Bone marrow (tissue), 2 donors: ENCODE results near the gene CCK.
A peak's percentile ranks its signal among the peaks of the same experiment; 100 is the strongest.
"Not testable (repeated sequence)": the region's sequence is repeated elsewhere in the genome, so short reads cannot be mapped to it uniquely, and the experiment has no call there.

Experiments
- DNase-seq, 2 donors: peaks; one replicate each; lab custom pipeline; 2025; lab: John Stamatoyannopoulos, UW

The CCK gene

GRCh38 chr3:42266085-42266484, at the start of gene CCK:
TSS of gene CCK (minus strand) at chr3:42266185. CDS start at chr3:42263630, 2,555 bp downstream.
- no peak for DNase-seq

- DNase-seq = no peak
Measured at GRCh38 chr3:42314411-42314810, 48.4 kb upstream of the CCK start.

GRCh38 chr3:42308651-42309050, 42.7 kb upstream of the CCK start:
- DNase-seq = no peak

- DNase-seq = no peak
Measured at GRCh38 chr3:42306499-42306898, 40.5 kb upstream of the CCK start.

GRCh38 chr3:42302924-42303634, 37.1 kb upstream of the CCK start:
- DNase-seq = peak in 1 of 2 donors; percentile 31

GRCh38 chr3:42301446-42302175, 35.6 kb upstream of the CCK start:
- no peak for DNase-seq

- DNase-seq = no peak
Measured at GRCh38 chr3:42300778-42301177, 34.8 kb upstream of the CCK start.

GRCh38 chr3:42300013-42300412, 34.0 kb upstream of the CCK start:
- peak in 1 of 2 donors; percentile 5 for DNase-seq

GRCh38 chr3:42298259-42298658, 32.3 kb upstream of the CCK start:
- DNase-seq = no peak

- no peak for DNase-seq
Measured at GRCh38 chr3:42292009-42292408, 26.0 kb upstream of the CCK start.

- no peak for DNase-seq
Measured at GRCh38 chr3:42290966-42291714, 25.2 kb upstream of the CCK start.

GRCh38 chr3:42289026-42289425, 23.0 kb upstream of the CCK start:
- no peak for DNase-seq

GRCh38 chr3:42288385-42288784, 22.4 kb upstream of the CCK start:
- no peak for DNase-seq

- DNase-seq = not testable (repeated sequence)
Measured at GRCh38 chr3:42287423-42287822, 21.4 kb upstream of the CCK start.

GRCh38 chr3:42277676-42278075, 11.7 kb upstream of the CCK start:
- no peak for DNase-seq

GRCh38 chr3:42276141-42277132, 10.5 kb upstream of the CCK start:
- no peak for DNase-seq

GRCh38 chr3:42275217-42275616, 9.2 kb upstream of the CCK start:
- no peak for DNase-seq

GRCh38 chr3:42274266-42274665, 8.3 kb upstream of the CCK start:
- no peak for DNase-seq

GRCh38 chr3:42273361-42273760, 7.4 kb upstream of the CCK start:
- DNase-seq = no peak

GRCh38 chr3:42271786-42272185, 5.8 kb upstream of the CCK start:
- no peak for DNase-seq

- DNase-seq = no peak
Measured at GRCh38 chr3:42270561-42270960, 4.6 kb upstream of the CCK start.

GRCh38 chr3:42269647-42270046, 3.7 kb upstream of the CCK start:
- no peak for DNase-seq
